Neuronal stem cell (in vitro differentiated cells): ENCODE data around the gene PPDPF.

Source experiments
- DNase-seq: peaks from one replicate; pipeline ENCODE4 v3.0.0-alpha.2; 2013; ENCODE audit warnings: low spot score
- H2AFZ ChIP-seq: one replicate; pipeline ENCODE4 v1.6.1; 2013; ENCODE audit warnings: mild to moderate bottlenecking, low read length, inconsistent platforms
- H2AK5ac ChIP-seq: 2 replicates; pipeline ENCODE4 v1.6.1; 2013; ENCODE audit warnings: low read depth, mild to moderate bottlenecking, inconsistent platforms, low read length, moderate library complexity, mixed read lengths
- H2BK120ac ChIP-seq: 2 replicates; pipeline ENCODE4 v1.6.1; 2013; ENCODE audit warnings: low read depth, mild to moderate bottlenecking, inconsistent platforms, low read length, moderate library complexity, mixed read lengths
- H2BK12ac ChIP-seq: one replicate; pipeline ENCODE4 v1.6.1; 2013; ENCODE audit warnings: low read length, inconsistent platforms
- H2BK15ac ChIP-seq: 2 replicates; pipeline ENCODE4 v1.6.1; 2013; ENCODE audit warnings: mild to moderate bottlenecking, low read length, inconsistent platforms, mixed read lengths
- H2BK5ac ChIP-seq: one replicate; pipeline ENCODE4 v1.6.1; 2013; ENCODE audit warnings: inconsistent platforms, mild to moderate bottlenecking, low read length, moderate library complexity
- H3K14ac ChIP-seq: one replicate; pipeline ENCODE4 v1.6.1; 2013; ENCODE audit warnings: low read length, inconsistent platforms
- H3K18ac ChIP-seq: 2 replicates; pipeline ENCODE4 v1.6.1; 2013; ENCODE audit warnings: low read length, inconsistent platforms
- H3K23ac ChIP-seq: 2 replicates; pipeline ENCODE4 v1.6.1; 2013; ENCODE audit warnings: low read depth, mild to moderate bottlenecking, mixed read lengths, low read length, inconsistent platforms; ENCODE audit not compliant: poor library complexity
- H3K27ac ChIP-seq: replicated peaks from 3 replicates; pipeline ENCODE4 v1.5.1; 2013; ENCODE audit warnings: low read length, inconsistent platforms
- H3K27me3 ChIP-seq, 3 experiments: 2 replicates each; pipeline ENCODE4 v1.6.1; 2013; ENCODE audit warnings: low read length in 3 of 3, mild to moderate bottlenecking in 2 of 3, inconsistent platforms in 1 of 3, low read depth in 1 of 3, mixed read lengths in 1 of 3, moderate library complexity in 1 of 3; ENCODE audit not compliant: control insufficient read depth in 3 of 3, insufficient read depth in 3 of 3
- H3K36me3 ChIP-seq, 2 donors: replicated peaks in 1 of 2; 2 replicates each; pipeline ENCODE4 v1.6.1; 2013; ENCODE audit warnings: low read length in 2 of 2; ENCODE audit not compliant: control insufficient read depth in 2 of 2, insufficient read depth in 2 of 2
- H3K4ac ChIP-seq: 2 replicates; pipeline ENCODE4 v1.6.1; 2013; ENCODE audit warnings: inconsistent platforms, mild to moderate bottlenecking, low read length, moderate library complexity
- H3K4me1 ChIP-seq, 2 donors: 1 replicate in 1 of 2; 2 replicates in 1 of 2; pipeline ENCODE4 v1.6.1; 2013; ENCODE audit warnings: low read length in 2 of 2, low read depth in 1 of 2; ENCODE audit not compliant: control insufficient read depth in 2 of 2, insufficient read depth in 1 of 2
- H3K4me2 ChIP-seq: one replicate; pipeline ENCODE4 v1.6.1; 2013; ENCODE audit warnings: mild to moderate bottlenecking, low read length, inconsistent platforms; ENCODE audit not compliant: insufficient read depth, poor library complexity, severe bottlenecking
- H3K4me3 ChIP-seq, 2 donors: 2 replicates each; pipeline ENCODE4 v1.5.1; 2013; ENCODE audit warnings: low read length in 2 of 2, mild to moderate bottlenecking in 2 of 2, inconsistent platforms in 1 of 2, moderate library complexity in 1 of 2
- H3K79me1 ChIP-seq: one replicate; pipeline ENCODE4 v1.6.1; 2013; ENCODE audit warnings: low read depth, mild to moderate bottlenecking, inconsistent platforms, low read length, moderate library complexity
- H3K9ac ChIP-seq: one replicate; pipeline ENCODE4 v1.6.1; 2013; ENCODE audit warnings: mild to moderate bottlenecking, low read depth, low read length, inconsistent platforms; ENCODE audit not compliant: poor library complexity
- H3K9me3 ChIP-seq, 2 donors: replicated peaks in 1 of 2; 2 replicates each; pipeline versions ENCODE3 to v1.6.1; 2013; ENCODE audit warnings: low read length in 2 of 2, mild to moderate bottlenecking in 2 of 2, inconsistent platforms in 1 of 2, low read depth in 1 of 2, mixed read lengths in 1 of 2, moderate library complexity in 1 of 2; ENCODE audit not compliant: control insufficient read depth in 2 of 2, insufficient read depth in 1 of 2
- H4K8ac ChIP-seq: one replicate; pipeline ENCODE4 v1.6.1; 2013; ENCODE audit warnings: low read depth, mild to moderate bottlenecking, inconsistent platforms, low read length, moderate library complexity
- H4K91ac ChIP-seq: one replicate; pipeline ENCODE4 v1.6.1; 2013; ENCODE audit warnings: low read length, low read depth, mild to moderate bottlenecking, inconsistent platforms; ENCODE audit not compliant: poor library complexity
- WGBS, 2 donors: extraction: QIAGEN DNeasy Blood & Tissue Kit; methylation state at CpG; one replicate each; pipeline ENCODE4 v1.1.7; 2013; ENCODE audit warnings: missing lambda C conversion rate in 2 of 2, mixed read lengths in 1 of 2; ENCODE audit not compliant: insufficient read length in 2 of 2, insufficient replicate concordance in 1 of 2; ENCODE audit errors: extremely low coverage in 2 of 2; 5-methylcytosine and 5-hydroxymethylcytosine counted together

PPDPF gene

DNA sequence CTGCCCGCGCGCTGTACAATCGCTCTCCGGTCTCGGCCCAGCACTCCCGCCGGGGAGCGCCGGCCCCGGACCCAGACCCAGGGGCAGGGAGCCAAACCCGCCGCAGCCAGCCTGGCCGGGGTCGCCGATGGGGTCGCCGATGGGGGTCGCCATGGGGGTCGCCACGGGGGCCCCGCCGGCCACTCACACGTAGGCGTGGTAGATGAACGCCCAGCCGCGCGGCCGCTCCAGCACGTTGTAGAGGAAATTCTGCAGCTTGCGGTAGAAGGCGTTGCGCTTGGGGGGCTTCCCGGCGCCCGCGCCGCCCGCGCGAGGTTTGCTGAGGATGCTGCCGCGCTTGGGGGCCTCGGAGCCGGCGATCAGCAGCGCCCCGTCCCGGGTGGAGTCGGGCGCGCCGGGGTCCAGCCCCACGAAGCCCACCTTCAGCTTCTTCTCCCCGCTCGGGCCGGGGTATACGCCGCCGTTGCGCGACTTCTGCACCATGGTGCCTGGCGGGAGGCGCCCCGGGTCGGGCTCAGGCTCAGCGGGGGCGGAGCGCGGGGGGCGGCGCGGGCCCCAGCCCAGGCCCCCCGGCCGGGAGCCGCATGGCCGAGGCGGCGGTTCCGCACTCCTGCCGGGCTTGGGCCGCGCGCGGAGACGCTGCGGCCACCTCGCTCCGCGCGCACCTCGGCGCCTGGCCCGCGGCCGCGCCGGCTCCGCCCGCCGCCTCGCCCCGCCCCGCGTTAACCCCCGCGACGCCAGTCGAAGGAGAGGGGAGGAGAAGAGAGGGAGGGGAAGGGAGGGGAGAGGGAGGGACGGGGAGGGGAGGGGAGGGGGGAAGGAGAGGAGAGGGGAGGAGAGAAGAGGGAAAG is 48.4 kb upstream of the PPDPF start, which contains the start of gene KCNQ2:
TSS of gene KCNQ2 (minus strand) at position 675 of the 851 bp plus-strand sequence. CDS start at position 483, 192 bp downstream.
- Histone ChIP-seq H2BK15ac (peak within 1 kb of the TSS; percentile 96), H3K14ac (peak within 1 kb of the TSS; percentile 75), H2BK120ac (peak within 1 kb of the TSS; percentile 67), H2BK12ac (no peak within 1 kb of the TSS), H3K4me3 (peak within 1 kb of the TSS; percentile 90 to 94), H2AFZ (peak within 1 kb of the TSS; percentile 71), H3K4me2 (peak within 1 kb of the TSS; percentile 87), H4K8ac (no peak within 1 kb of the TSS), H2BK5ac (peak within 1 kb of the TSS; percentile 75), H3K4ac (peak within 1 kb of the TSS; percentile 23), H3K79me1 (peaks cover 10% of the 10 kb centered on the region), H4K91ac (no peak within 1 kb of the TSS), H3K18ac (peak within 1 kb of the TSS; percentile 93), H3K9ac (peak within 1 kb of the TSS; percentile 95), H3K9me3 (peaks cover 0 to 2% of the 10 kb centered on the region in 2 donors), H3K23ac (peak within 1 kb of the TSS; percentile 85), H3K27me3 (peaks cover 0 to 35% (median 17%) of the 10 kb centered on the region in 3 experiments), H3K36me3 (peaks cover 0 to 21% of the 10 kb centered on the region in 2 donors), H3K4me1 (peaks cover 12 to 30% of the 10 kb centered on the region in 2 donors), H3K27ac (no peak within 1 kb of the TSS), H2AK5ac (peak within 1 kb of the TSS; percentile 52)
- DNase-seq = no peak
- WGBS, 2 donors = no CpG with 5 or more reads among the region's 111 CpGs

DNA sequence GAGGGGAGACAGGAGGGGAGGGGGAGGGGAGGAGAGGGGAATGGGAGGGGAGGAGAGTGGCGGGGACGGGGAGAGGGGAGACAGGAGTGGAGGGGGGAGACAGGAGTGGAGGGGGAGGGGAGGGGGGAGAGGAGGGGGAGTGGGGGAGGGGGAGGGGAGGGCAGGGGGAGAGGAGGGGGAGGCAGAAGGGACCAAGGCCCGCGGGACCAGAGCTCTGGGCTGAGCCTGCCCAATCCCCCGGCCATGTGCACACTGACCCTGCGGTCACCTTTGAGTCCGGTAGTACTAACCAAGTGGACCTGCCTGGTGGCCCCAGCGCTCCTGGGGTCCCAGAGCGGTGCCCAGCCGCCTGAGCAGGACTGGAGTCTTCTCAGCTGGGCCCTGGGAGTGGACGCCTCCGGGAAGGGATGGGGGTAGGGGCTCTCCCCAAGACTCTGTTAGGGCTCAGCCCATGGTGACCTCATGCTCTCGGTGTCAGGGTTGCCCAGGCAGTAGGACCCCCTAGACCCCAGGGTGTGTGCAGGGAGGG is 47.6 kb upstream of the PPDPF start:
- peaks cover 12 to 35% of the 10 kb centered on the region in 2 donors for H3K4me1 ChIP-seq
- H3K9ac ChIP-seq = no peak overlapping the region
- H3K4me2 ChIP-seq = peak overlapping the region; percentile 11
- H3K27ac ChIP-seq = no peak overlapping the region
- no peak overlapping the region for H2AFZ ChIP-seq
- peak overlapping the region; percentile 66 for H2BK5ac ChIP-seq
- peaks cover 0 to 42% (median 17%) of the 10 kb centered on the region in 3 experiments for H3K27me3 ChIP-seq
- no peak overlapping the region for H2BK12ac ChIP-seq
- no peak overlapping the region for H4K91ac ChIP-seq
- H3K9me3 ChIP-seq = no peaks in the 10 kb centered on the region
- no peak overlapping the region for H3K4me3 ChIP-seq
- H2BK15ac ChIP-seq = peak overlapping the region; percentile 71
- peak overlapping the region; percentile 80 for H3K23ac ChIP-seq
- WGBS, 2 donors = no CpG with 5 or more reads among the region's 13 CpGs
- no peak overlapping the region for H4K8ac ChIP-seq
- H3K4ac ChIP-seq = no peak overlapping the region
- no peak for DNase-seq
- H3K18ac ChIP-seq = peak overlapping the region; percentile 65
- H2BK120ac ChIP-seq = no peak overlapping the region
- H2AK5ac ChIP-seq = peak overlapping the region; percentile 52
- H3K79me1 ChIP-seq = peaks cover 8% of the 10 kb centered on the region
- H3K36me3 ChIP-seq = peaks cover 0 to 14% of the 10 kb centered on the region in 2 donors
- H3K14ac ChIP-seq = peak overlapping the region; percentile 64

DNA sequence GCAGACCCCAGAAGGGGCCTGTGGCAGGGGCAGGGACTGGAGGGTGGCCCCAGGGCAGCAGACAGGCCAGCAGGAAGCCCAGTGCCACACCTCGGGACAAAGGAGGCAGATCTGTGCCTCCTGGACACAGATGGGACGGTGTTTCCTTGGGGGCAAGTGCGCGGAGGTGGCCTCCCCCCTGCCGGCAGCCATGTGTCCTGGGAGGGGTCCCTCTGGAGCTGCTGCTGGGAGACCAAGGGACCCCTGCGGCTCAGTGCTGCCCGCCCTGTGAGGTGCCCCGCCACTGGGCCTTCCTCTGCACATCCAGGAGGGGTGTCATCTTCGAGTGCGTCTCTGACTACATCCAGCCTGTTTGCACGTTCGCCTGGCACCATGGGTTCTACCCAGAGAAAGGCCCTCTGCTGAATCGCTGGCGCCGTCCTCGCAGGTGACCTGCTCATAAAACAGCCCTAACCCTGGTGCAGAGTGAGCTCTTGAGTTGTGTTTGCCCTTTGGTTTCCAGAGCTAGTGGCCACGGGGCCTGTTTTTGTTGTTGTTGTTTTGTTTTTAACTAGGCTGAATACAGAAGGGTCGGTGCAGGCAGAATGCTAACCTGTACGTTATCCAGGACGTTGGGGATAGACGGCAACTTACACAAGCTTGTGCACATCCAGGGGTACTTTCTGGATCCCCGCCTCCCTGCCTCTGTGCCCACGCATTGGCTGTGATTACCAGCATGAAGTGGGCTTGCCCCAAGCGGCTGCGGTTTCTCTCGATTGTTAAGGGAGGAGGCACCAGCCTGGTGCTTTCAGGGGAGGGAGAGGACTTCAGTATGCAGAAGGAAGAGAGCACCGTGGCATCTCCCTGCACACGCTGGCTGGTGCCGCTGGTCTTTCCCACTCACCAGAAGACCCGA is 46.8 kb upstream of the PPDPF start:
- peak overlapping the region; percentile 64 for H3K14ac ChIP-seq
- no CpG with 5 or more reads among the region's 30 CpGs for WGBS, 2 donors
- peaks cover 0 to 51% (median 17%) of the 10 kb centered on the region in 3 experiments for H3K27me3 ChIP-seq
- no peak overlapping the region for H3K9ac ChIP-seq
- no peak overlapping the region for H2BK120ac ChIP-seq
- no peak overlapping the region for H3K4me3 ChIP-seq
- DNase-seq = no peak
- H4K8ac ChIP-seq = no peak overlapping the region
- no peak overlapping the region for H3K4ac ChIP-seq
- H2BK5ac ChIP-seq = peak overlapping the region; percentile 66
- H3K27ac ChIP-seq = no peak overlapping the region
- no peak overlapping the region for H3K23ac ChIP-seq
- peaks cover 12 to 35% of the 10 kb centered on the region in 2 donors for H3K4me1 ChIP-seq
- H3K18ac ChIP-seq = peak overlapping the region; percentile 83
- H3K79me1 ChIP-seq = peaks cover 6% of the 10 kb centered on the region
- H3K36me3 ChIP-seq = peaks cover 0 to 14% of the 10 kb centered on the region in 2 donors
- no peaks in the 10 kb centered on the region for H3K9me3 ChIP-seq
- no peak overlapping the region for H4K91ac ChIP-seq
- no peak overlapping the region for H2BK12ac ChIP-seq
- H2AFZ ChIP-seq = no peak overlapping the region
- H2BK15ac ChIP-seq = no peak overlapping the region
- no peak overlapping the region for H3K4me2 ChIP-seq
- peak overlapping the region; percentile 52 for H2AK5ac ChIP-seq
